ENCODE measurements around the gene ZNF106. TPM values are rescaled to one million over a fixed set of nuclear protein-coding genes. Genes with fewer than 3 reads are reported as not detected.

ZNF106 gene
- total RNA-seq, 2 experiments from 2014 or later = 46.4 to 46.6 TPM

GRCh38 chr15:42482701-42483100, 8.2 kb downstream of the ZNF106 start:
- ChIA-PET POLR2A (interaction anchor here (0.6 kb wide), 1 partner anchor 8 kb away, joined by 3 read pairs; no protein-coding TSS in a partner anchor), CTCF (interaction anchor here (1.4 kb wide), 1 partner anchor 11 kb away, joined by 4 read pairs; no protein-coding TSS in a partner anchor)
- H3K9me3 Mint-ChIP-seq = peaks cover 2% of the 10 kb centered on the region
- H3K4me3 Mint-ChIP-seq = no peak overlapping the region
- intact Hi-C loops (cut with micrococcal nuclease) = no loop called here
- DNase-seq (no peak), ATAC-seq (no peak)
- no peak for TF ChIP-seq CTCF (IDR thresholded peaks at IDR 0.05)
- H3K36me3 Mint-ChIP-seq (ENCODE audit: low read depth) = peaks cover 21% of the 10 kb centered on the region
- H3K27ac Mint-ChIP-seq = no peak overlapping the region
- H3K4me1 Mint-ChIP-seq (ENCODE audit: low read depth) = peaks cover 26% of the 10 kb centered on the region
- H3K27me3 Mint-ChIP-seq = no peaks in the 10 kb centered on the region

GRCh38 chr15:42474827-42475226, 16.1 kb downstream of the ZNF106 start:
- Mint-ChIP-seq H3K36me3 (ENCODE audit: low read depth) (peaks cover 5% of the 10 kb centered on the region), H3K4me3 (no peak overlapping the region), H3K9me3 (no peaks in the 10 kb centered on the region), H3K4me1 (ENCODE audit: low read depth) (peaks cover 4% of the 10 kb centered on the region), H3K27me3 (no peaks in the 10 kb centered on the region), H3K27ac (no peak overlapping the region)
- intact Hi-C loops (cut with micrococcal nuclease) = loop anchor here (5.0 kb wide), 1 partner anchor 177 kb away; no protein-coding TSS in a partner anchor
- DNase-seq (no peak), ATAC-seq (no peak)
- ChIA-PET POLR2A (interaction anchor here (0.9 to 1.1 kb wide), 2 partner anchors 8 to 16 kb away, joined by 3 read pairs; partner anchors contain the start of gene ZNF106), CTCF (interaction anchor here (0.8 kb wide), 1 partner anchor 202 kb away, joined by 3 read pairs; the partner anchor contains the start of genes GANC and TMEM87A)
- no peak for TF ChIP-seq CTCF (IDR thresholded peaks at IDR 0.05)

- no peak for DNase-seq
- Mint-ChIP-seq H3K27me3 (no peaks in the 10 kb centered on the region), H3K36me3 (ENCODE audit: low read depth) (peaks cover 10% of the 10 kb centered on the region), H3K4me3 (no peak overlapping the region), H3K27ac (no peak overlapping the region), H3K4me1 (ENCODE audit: low read depth) (no peaks in the 10 kb centered on the region), H3K9me3 (no peaks in the 10 kb centered on the region)
- TF ChIP-seq CTCF (IDR thresholded peaks at IDR 0.05) = no peak
- ChIA-PET POLR2A (no interaction called here), CTCF (interaction anchor here (0.6 to 1.8 kb wide), 9 partner anchors 9 to 112 kb away, joined by 3 to 6 read pairs (median 4); partner anchors contain the start of genes SNAP23 and ZNF106)
- intact Hi-C loops (cut with micrococcal nuclease) = loop anchor here (5.0 kb wide), 1 partner anchor 181 kb away; no protein-coding TSS in a partner anchor
- no peak for ATAC-seq
Measured at GRCh38 chr15:42471002-42471401, 19.9 kb downstream of the ZNF106 start.

GRCh38 chr15:42465520-42466259, 25.3 kb downstream of the ZNF106 start:
- H3K4me1 Mint-ChIP-seq (ENCODE audit: low read depth) = peaks cover 5% of the 10 kb centered on the region
- H3K4me3 Mint-ChIP-seq = no peak overlapping the region
- no peaks in the 10 kb centered on the region for H3K27me3 Mint-ChIP-seq
- ChIA-PET POLR2A (no interaction called here), CTCF (no interaction called here)
- intact Hi-C loops (cut with micrococcal nuclease) = no loop called here
- TF ChIP-seq CTCF (IDR thresholded peaks at IDR 0.05) = no peak
- no peak overlapping the region for H3K27ac Mint-ChIP-seq
- ATAC-seq (no peak), DNase-seq (no peak)
- H3K36me3 Mint-ChIP-seq (ENCODE audit: low read depth) = peaks cover 14% of the 10 kb centered on the region
- no peaks in the 10 kb centered on the region for H3K9me3 Mint-ChIP-seq

- POLR2A ChIA-PET = interaction anchor here (0.6 kb wide), 1 partner anchor 87 kb away, joined by 3 read pairs; no protein-coding TSS in a partner anchor
Measured at GRCh38 chr15:42461261-42461660, 29.7 kb downstream of the ZNF106 start.

More at GRCh38 chr15:42461261-42461660, 29.7 kb downstream of the ZNF106 start:
- H3K4me3 Mint-ChIP-seq = no peak overlapping the region
- no peak overlapping the region for H3K27ac Mint-ChIP-seq
- ATAC-seq = no peak
- no peaks in the 10 kb centered on the region for H3K27me3 Mint-ChIP-seq
- DNase-seq = no peak
- CTCF ChIA-PET = interaction anchor here (0.6 to 1.5 kb wide), 2 partner anchors 10 to 34 kb away, joined by 3 to 4 read pairs; no protein-coding TSS in a partner anchor
- H3K9me3 Mint-ChIP-seq = no peaks in the 10 kb centered on the region
- H3K4me1 Mint-ChIP-seq (ENCODE audit: low read depth) = peaks cover 9% of the 10 kb centered on the region
- intact Hi-C loops (cut with micrococcal nuclease) = no loop called here
- no peak for TF ChIP-seq CTCF (IDR thresholded peaks at IDR 0.05)
- H3K36me3 Mint-ChIP-seq (ENCODE audit: low read depth) = peaks cover 9% of the 10 kb centered on the region
